ENCODE results near the gene UPK1A. TPM values are rescaled to one million over a fixed set of nuclear protein-coding genes. Genes with fewer than 3 reads are reported as not detected.

UPK1A gene
- total and polyA plus RNA-seq, 9 of the 15 experiments (the other 6 are each of a cell fraction or from before 2014, with no cell fraction given), result 0.06 to 0.13 TPM; not detected in 7

GRCh38 chr19:35644206-35644986 lies 21.9 kb upstream of the UPK1A start (continued):
- TF ChIP-seq, protein P1, sequence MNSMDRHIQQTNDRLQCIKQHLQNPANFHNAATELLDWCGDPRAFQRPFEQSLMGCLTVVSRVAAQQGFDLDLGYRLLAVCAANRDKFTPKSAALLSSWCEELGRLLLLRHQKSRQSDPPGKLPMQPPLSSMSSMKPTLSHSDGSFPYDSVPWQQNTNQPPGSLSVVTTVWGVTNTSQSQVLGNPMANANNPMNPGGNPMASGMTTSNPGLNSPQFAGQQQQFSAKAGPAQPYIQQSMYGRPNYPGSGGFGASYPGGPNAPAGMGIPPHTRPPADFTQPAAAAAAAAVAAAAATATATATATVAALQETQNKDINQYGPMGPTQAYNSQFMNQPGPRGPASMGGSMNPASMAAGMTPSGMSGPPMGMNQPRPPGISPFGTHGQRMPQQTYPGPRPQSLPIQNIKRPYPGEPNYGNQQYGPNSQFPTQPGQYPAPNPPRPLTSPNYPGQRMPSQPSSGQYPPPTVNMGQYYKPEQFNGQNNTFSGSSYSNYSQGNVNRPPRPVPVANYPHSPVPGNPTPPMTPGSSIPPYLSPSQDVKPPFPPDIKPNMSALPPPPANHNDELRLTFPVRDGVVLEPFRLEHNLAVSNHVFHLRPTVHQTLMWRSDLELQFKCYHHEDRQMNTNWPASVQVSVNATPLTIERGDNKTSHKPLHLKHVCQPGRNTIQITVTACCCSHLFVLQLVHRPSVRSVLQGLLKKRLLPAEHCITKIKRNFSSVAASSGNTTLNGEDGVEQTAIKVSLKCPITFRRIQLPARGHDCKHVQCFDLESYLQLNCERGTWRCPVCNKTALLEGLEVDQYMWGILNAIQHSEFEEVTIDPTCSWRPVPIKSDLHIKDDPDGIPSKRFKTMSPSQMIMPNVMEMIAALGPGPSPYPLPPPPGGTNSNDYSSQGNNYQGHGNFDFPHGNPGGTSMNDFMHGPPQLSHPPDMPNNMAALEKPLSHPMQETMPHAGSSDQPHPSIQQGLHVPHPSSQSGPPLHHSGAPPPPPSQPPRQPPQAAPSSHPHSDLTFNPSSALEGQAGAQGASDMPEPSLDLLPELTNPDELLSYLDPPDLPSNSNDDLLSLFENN (IDR thresholded peaks at IDR 0.05; ENCODE audit: low read depth in 2 of 2, low read length in 2 of 2), result no peak
- TF ChIP-seq SNIP1 (IDR thresholded peaks at IDR 0.05; ENCODE audit: low read depth) (no peak), POLR2A (conservative IDR thresholded peaks at IDR 0.05) (peak; percentile 72), FOXM1 (IDR thresholded peaks at IDR 0.05; ENCODE audit: low read depth) (no peak), FOXM1 (CRISPR knock-in tag; IDR thresholded peaks at IDR 0.05; ENCODE audit: low read depth) (peak; percentile 86; the same call in 1 of the 2 replicates), ZNF77 (CRISPR knock-in tag; IDR thresholded peaks at IDR 0.05) (no peak), TAF1 (IDR thresholded peaks at IDR 0.05; ENCODE audit: control insufficient read depth, extremely low read depth, insufficient read depth, low read length, severe bottlenecking) (peak; percentile 60), TFAP4 (CRISPR knock-in tag; IDR thresholded peaks at IDR 0.05; ENCODE audit: borderline replicate concordance) (peak; percentile 69), SMAD3 (CRISPR knock-in tag; conservative IDR thresholded peaks at IDR 0.05) (no peak), HMGN3 (IDR thresholded peaks at IDR 0.05; ENCODE audit: borderline replicate concordance, extremely low read depth, insufficient read length, low read depth, low read length) (peak; percentile 88), TBP (optimal IDR thresholded peaks at IDR 0.05; ENCODE audit: low read depth, low read length) (peak; percentile 8), ZNF609 (CRISPR knock-in tag; IDR thresholded peaks at IDR 0.05; ENCODE audit: borderline replicate concordance) (0 out of 2 replicates have a peak, but pooled peaks have one; percentile 9), TOE1 (IDR thresholded peaks at IDR 0.05; ENCODE audit: borderline replicate concordance) (no peak), TOE1 (CRISPR knock-in tag; IDR thresholded peaks at IDR 0.05; ENCODE audit: borderline replicate concordance, low read depth) (0 out of 2 replicates have a peak, but pooled peaks have one; percentile 27)
- TF ChIP-seq, protein P2, sequence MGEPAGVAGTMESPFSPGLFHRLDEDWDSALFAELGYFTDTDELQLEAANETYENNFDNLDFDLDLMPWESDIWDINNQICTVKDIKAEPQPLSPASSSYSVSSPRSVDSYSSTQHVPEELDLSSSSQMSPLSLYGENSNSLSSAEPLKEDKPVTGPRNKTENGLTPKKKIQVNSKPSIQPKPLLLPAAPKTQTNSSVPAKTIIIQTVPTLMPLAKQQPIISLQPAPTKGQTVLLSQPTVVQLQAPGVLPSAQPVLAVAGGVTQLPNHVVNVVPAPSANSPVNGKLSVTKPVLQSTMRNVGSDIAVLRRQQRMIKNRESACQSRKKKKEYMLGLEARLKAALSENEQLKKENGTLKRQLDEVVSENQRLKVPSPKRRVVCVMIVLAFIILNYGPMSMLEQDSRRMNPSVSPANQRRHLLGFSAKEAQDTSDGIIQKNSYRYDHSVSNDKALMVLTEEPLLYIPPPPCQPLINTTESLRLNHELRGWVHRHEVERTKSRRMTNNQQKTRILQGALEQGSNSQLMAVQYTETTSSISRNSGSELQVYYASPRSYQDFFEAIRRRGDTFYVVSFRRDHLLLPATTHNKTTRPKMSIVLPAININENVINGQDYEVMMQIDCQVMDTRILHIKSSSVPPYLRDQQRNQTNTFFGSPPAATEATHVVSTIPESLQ (CRISPR knock-in tag; IDR thresholded peaks at IDR 0.05), result peak; percentile 67; the same call in 1 of the 2 replicates

Data from K562 (cell line).